ENCODE results near the gene ADAM19. TPM values are rescaled to one million over a fixed set of nuclear protein-coding genes. Genes with fewer than 3 reads are reported as not detected.

ADAM19 gene
- total RNA-seq, 1 donor from 2014 or later: 161 TPM

DNA sequence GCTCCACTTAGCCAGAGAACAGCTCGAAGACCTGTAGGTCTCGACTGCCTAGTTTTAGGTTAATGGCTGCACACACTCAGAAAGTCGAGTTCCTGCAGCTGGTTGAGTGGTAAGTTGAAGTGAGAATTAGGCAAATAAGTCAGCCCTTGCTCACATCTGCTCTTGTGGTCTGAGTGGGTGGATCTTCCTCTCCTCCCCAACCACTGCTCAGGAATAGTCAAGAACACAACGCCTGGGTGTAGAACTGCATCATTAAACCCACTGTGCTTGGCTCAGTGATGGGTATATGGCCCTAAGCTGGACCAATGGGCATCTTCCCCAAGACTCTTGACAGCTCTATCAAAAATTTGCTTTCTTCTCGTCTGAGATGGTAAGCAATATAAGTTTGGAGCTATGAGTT, 20.9 kb upstream of the ADAM19 start:
- no peak for DNase-seq (ENCODE audit: extremely low read depth, low read depth, low spot score)

DNA sequence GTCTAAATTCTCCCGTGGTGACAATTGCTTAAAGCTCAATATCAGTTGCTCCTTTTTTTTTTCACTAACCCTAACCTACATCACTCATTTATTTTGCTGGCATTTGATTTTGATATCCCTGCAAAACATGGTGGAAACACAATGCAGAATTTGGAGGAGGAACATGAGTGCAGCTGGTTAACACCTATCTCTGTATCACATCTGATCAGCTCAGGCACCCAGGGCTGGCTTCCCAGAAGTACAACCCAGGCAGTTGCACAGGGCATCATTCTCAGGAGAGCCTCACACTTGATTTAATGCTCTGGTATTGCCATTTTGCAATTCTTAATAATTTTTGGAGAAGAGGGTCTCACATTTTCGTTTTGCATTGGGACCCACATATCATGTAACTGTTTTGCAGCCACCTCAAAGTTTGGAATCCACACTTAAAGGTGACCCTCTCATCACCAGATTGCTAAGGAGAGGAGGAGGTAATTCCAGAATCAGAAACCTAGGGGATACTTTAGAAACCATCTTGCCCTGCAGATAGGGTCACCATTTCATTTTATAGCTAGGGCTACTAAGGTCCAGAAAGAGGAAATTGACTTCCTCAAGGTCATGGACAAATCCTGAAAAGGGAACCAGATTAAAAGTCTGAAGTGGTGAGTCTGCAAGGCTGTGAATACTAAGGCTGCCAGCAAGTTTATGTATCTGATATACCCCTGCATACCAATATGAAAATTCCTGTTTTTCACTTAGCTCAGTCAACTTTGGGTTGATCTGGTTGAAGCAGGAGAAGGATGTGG, 19.3 kb upstream of the ADAM19 start:
- DNase-seq (ENCODE audit: extremely low read depth, low read depth, low spot score): no peak

- no peak for DNase-seq (ENCODE audit: extremely low read depth, low read depth, low spot score)
These were observed 18.7 kb upstream of the ADAM19 start for GRCh38 chr5:157594257-157594656.

GRCh38 chr5:157593052-157593757, 17.6 kb upstream of the ADAM19 start:
- DNase-seq (ENCODE audit: extremely low read depth, low read depth, low spot score): no peak

GRCh38 chr5:157592594-157592993, 17.0 kb upstream of the ADAM19 start:
- DNase-seq (ENCODE audit: extremely low read depth, low read depth, low spot score): no peak

DNA sequence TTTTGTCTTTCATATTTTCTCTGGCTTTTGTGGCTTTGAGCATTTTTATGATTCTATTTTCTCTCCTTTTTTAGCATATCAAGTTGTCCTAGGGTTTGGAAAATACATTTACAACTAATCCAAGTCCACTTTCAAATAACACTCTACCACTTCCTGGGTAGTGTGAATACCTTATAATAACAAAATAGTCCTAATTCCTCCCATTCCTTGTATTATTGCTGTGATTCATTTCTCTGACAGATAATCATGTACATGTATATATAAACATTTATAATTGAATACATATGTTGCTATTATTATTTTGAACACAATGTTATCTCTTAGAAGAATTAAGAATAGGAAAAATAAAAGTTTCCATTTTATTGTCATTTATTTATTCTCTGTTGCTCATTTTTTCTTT, 14.9 kb upstream of the ADAM19 start:
- DNase-seq (ENCODE audit: extremely low read depth, low read depth, low spot score): no peak

DNA sequence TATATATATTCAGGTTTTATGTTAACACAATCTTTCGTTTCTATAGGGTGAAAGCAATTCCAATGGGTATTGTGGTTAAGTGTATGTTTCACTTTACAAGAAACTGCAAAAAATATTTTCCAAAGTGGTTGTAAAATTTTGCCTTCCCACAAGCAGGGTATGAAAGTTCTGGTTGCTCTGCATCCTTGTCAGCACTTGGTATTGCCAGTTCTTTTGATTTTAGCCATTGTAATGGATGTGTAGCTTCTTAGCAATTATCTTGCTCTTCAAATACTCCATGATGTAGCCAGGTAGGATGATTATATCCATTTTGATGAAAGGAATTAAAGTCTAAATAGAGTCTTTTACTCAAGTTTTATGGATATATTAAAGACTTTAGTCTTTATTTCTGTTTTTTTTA, 9.1 kb upstream of the ADAM19 start:
- no peak for DNase-seq (ENCODE audit: extremely low read depth, low read depth, low spot score)

- no peak for DNase-seq (ENCODE audit: extremely low read depth, low read depth, low spot score)
These were observed 7.4 kb upstream of the ADAM19 start for GRCh38 chr5:157582731-157583620.

DNA sequence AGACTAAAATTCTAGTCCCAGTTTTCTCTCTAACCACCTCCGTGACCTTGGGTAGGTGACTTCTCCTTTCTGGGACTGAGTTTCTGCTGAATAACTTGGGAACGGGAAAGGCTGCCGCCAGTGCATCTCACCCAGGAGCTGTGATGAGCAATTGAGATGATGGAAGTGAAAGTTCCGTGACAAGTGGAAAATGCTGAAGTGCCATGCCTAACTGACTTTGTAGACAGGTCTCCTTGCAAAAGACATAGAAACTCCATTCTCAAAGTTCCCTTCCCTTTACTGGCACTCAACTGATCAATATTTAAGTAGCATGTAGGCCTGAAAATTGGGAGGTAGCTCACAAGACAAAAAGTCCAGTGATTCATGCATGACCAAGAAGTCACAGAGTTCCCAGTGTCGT, 6.3 kb upstream of the ADAM19 start:
- no peak for DNase-seq (ENCODE audit: extremely low read depth, low read depth, low spot score)

DNA sequence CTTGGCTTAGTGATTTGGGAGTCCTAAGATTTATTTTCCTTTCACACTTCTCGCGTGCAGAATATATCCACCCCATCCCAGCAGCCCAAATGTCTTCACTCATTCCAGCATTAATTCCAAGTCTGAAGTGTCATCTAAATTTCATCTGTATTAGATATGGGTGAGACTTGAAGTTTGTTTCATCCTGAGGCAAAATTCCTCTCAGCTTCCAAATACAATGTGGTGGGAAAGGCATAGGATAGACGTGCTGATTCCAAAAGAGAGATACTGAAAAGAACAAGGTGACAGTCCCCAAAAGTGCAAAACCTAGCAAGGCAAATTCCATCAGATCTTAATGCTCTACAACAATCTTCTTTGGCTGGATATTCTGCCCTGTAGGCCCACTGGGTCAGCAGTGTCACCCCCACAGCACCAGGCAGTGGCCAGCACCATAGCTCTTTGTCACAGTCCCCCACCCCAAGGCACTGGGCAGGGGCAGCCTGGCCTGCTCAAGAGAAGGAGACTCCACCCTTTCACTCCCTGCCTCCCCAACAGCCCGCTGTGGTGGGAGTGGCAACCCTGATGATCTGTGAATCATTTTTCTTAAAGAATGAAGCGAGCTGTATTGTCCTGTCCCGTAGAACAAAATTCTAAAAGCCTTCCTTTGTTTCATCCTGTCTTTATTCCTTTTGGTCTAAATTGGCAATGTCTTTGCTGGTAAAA, 2.7 kb upstream of the ADAM19 start:
- DNase-seq (ENCODE audit: extremely low read depth, low read depth, low spot score): no peak

- DNase-seq (ENCODE audit: extremely low read depth, low read depth, low spot score): no peak
These were observed 1.1 kb upstream of the ADAM19 start for GRCh38 chr5:157576678-157577077.

DNA sequence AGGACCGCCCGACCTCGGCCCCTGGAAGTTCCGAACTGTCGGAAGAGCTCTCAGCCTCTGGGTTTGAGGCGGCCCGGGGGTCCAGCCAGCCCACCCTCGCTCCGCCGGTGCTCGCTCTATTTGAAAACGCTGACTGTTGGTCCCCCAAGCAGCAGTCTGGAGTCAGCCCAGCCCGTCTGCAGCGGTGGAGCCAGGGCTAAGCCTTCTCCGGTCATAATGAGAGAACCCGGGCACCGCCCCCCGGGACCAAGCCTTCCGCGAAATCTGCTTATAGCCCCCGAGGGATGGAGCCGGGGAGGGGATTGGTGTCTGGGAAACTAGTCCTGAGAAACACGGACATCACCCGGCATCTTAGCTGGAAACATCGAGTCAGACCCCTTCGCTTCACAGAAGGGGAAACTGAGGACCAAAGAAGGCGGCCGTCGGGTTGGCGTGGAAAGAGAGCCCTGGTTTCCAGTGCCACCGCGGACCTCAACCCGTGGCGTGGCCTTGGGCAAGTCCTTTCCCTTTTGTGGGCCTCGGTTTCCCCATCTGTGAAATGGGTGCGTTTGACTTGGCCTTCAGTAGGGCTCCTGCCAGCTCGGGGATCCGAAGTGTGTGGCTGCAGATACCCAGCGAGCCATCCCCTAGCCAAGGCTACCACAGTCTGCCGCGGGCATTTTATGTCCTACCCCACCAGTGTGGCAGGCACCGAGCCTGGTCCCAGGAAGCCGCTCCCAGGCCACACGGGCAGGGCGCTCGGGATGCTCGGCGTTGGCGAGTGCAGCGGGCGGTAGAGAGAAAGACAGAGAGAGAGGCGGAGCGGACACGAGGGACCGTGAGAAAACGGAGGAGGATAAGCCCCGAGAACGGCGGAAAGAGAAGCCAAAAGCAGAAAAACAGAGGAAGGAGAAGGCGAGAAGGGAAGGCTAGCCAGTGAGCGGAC, 857 bp downstream of the ADAM19 start:
- DNase-seq (ENCODE audit: extremely low read depth, low read depth, low spot score): no peak

DNA sequence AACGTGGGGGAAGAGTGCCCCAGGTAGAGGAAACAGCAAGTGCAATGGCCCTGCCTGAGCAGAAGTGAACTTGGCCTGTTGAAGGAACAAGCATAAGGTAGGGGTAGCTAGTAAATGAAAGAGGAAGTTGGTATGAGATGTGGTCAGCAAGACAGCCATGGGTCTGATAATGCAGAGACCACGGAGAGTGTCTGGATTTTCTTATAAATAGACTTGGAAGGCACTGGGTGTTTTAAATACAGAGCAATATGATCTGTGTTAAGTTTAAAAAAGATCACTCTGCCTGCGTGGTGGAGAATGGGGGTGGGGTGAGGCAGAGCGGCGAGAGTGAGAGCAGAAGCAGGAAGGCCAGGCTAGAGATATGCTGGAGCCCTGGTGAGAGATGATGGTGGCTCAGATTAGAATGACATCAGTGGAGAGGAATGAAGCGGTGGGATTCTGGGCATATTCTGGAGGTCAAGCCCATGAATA, 4.2 kb downstream of the ADAM19 start:
- no peak for DNase-seq (ENCODE audit: extremely low read depth, low read depth, low spot score)

DNA sequence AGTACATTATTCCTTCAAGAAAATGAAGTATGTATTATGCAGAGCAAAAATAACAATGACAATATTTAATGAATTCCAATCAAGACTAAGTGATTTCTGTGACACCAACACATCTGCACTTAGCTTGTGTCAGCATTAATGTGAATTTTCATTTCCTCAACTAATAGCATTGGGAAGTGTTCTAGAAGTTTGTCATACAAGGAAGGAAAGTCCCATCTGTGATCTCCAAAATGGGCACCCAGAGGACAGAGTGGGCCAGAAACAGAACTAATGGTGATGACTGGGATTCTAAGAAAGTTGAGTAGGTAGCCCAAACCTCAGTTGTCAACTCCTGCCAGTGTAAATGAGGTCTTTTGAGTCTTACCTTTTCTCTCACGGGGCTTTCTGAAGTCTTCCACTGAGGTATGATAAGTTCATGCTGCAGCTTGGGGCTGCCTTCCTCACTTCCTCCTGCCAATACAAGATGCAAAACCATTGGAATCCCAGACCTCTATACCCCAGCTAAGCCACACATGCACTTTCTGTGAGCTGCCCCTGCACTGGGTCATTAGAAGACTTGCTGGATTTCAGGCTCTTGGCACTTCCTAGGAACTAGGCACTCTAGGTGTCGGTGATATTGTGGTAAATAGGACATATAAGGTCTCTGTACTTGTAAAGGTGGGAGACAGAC, 4.9 kb downstream of the ADAM19 start:
- DNase-seq (ENCODE audit: extremely low read depth, low read depth, low spot score): no peak

DNA sequence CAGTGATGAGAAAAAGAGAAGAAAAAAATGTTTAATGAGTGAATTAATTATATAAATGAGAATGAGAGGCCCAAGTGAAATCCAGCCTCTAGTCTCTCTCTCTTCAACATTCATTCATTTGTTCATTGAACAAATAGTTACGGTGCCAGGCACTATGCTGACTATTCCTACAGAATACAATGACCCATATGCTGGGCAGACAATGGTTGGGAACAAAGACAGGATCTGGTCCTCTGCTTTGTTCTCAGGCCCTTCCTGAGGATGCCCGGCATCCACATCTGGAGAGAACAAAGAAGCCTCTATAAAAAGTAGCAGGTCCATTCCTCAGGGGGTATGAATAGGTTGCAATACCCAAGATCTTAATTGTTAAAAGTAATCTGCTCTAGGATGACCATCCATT, 6.9 kb downstream of the ADAM19 start:
- no peak for DNase-seq (ENCODE audit: extremely low read depth, low read depth, low spot score)

DNA sequence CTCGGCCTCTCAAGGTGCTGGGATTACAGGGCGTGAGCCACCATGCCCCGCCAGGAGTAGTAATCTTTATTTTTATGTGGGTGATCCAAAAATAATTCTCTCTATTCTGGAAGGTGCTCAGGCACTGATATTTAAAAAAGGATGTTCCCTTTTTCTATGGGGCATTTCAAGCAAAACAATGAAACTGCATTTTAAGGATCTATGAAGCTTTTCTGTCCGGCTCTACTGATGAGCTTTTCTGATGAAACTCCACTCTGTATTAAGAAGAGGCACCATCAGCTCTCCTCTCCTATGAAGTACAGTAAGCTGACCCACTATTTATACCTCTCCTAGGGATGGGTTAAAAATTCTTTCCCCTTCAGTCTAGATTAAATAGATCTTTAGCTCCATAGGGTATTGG, 7.4 kb downstream of the ADAM19 start:
- DNase-seq (ENCODE audit: extremely low read depth, low read depth, low spot score): no peak

DNA sequence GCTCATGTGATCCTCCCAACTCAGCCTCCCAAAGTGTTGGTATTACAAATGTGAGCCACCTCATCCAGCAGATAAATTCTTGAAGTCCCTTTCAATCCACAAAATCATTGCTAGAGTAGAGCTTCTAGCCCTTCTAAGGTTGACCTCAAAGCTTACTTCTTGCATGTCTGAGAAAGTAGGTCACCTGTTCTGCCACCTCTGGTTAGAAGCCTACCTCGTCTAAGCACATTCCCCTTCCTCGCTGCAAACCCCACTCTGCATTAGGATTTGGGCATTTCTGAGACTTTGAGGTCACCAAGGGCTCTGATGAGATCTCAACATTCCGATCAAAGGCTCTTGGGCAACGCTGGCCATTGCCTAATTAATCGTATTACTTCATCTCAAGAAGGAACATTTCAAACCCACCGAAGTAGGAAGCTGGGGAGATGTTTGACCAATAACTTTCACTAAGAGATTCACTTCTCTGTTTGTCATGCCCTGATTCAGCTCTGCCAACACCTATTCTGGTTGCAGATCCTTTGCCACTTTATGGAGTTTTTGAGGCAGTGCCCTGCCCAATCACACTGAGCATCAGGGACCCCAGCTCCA, 8.6 kb downstream of the ADAM19 start:
- no peak for DNase-seq (ENCODE audit: extremely low read depth, low read depth, low spot score)

DNA sequence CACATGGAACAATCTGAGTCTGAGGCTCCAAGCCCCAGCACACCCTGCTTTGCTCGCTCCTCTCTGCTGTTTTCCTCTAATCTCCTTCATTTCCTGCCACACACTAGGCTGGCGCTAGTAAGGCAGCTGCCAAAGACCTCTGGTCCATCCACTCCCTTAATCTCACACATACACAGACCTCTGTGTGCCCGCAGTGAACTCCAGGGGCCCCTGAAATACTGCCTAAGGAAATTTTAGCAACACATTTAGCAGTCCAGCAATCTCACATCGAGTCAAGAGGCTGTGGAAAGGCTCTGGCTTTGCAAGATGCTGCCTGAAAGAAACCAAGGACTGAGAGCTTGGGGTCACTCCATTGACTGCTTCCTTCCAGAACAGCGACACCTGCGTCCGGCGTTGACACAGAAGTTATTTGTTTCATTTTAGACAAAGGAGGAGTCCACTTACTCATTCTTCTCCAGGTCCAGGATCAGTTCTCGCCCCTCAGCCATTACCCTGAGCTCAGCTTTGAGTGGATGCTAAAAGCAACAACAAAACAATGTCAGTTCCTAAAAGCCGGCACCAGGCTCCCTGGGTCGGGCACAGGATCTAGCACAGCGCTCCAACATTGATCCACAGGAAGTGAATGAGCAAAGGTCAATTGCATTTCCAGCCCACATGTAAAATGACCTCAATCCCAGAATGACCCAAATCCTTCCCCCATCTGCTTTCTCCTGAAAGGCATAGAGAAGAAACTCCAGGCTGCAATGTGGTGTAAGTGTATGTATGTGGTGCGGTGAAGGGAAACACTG, 11.5 kb downstream of the ADAM19 start:
- no peak for DNase-seq (ENCODE audit: extremely low read depth, low read depth, low spot score)
